Activated CD4-positive, alpha-beta T cell treated with anti-CD3 and anti-CD28 coated beads for 1 hour (primary cell): ENCODE measurements around the gene KCNH6.

ENCODE experiments used
- DNase-seq: peaks from one replicate; pipeline ENCODE4 v3.0.0-alpha.2; 2020

The KCNH6 gene, protein sequence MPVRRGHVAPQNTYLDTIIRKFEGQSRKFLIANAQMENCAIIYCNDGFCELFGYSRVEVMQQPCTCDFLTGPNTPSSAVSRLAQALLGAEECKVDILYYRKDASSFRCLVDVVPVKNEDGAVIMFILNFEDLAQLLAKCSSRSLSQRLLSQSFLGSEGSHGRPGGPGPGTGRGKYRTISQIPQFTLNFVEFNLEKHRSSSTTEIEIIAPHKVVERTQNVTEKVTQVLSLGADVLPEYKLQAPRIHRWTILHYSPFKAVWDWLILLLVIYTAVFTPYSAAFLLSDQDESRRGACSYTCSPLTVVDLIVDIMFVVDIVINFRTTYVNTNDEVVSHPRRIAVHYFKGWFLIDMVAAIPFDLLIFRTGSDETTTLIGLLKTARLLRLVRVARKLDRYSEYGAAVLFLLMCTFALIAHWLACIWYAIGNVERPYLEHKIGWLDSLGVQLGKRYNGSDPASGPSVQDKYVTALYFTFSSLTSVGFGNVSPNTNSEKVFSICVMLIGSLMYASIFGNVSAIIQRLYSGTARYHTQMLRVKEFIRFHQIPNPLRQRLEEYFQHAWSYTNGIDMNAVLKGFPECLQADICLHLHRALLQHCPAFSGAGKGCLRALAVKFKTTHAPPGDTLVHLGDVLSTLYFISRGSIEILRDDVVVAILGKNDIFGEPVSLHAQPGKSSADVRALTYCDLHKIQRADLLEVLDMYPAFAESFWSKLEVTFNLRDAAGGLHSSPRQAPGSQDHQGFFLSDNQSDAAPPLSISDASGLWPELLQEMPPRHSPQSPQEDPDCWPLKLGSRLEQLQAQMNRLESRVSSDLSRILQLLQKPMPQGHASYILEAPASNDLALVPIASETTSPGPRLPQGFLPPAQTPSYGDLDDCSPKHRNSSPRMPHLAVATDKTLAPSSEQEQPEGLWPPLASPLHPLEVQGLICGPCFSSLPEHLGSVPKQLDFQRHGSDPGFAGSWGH

GRCh38 chr17:63523253-63523855, at the start of gene KCNH6:
KCNH6 (plus strand) TSS chr17:63523358; CDS start chr17:63523414, 56 bp downstream.
- no peak for DNase-seq

DNA sequence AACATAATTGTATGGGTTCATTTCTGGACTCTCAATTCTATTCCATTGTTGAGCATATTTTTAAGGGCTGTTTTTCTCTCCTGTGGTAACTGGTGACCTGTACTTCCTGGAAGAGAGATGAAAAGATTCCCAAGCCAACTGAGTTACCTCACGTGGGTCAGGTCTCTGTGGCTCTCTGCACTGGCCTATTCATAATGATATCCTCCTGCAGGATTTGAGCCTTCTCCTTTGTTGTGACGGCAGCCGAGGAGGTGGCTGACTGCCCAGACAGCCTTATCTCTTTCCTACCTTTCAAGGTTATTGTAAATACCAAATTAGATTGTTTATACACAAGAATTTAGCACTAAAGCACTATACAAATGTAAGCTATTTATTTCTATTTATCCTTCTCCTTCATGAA, 49.0 kb upstream of the KCNH6 start:
- no peak for DNase-seq

- DNase-seq, result no peak
These were observed 48.3 kb upstream of the KCNH6 start for GRCh38 chr17:63474586-63475460.

GRCh38 chr17:63475491-63476412, 47.4 kb upstream of the KCNH6 start:
- no peak for DNase-seq

- no peak for DNase-seq
These were observed 46.7 kb upstream of the KCNH6 start for GRCh38 chr17:63476459-63476853.

DNA sequence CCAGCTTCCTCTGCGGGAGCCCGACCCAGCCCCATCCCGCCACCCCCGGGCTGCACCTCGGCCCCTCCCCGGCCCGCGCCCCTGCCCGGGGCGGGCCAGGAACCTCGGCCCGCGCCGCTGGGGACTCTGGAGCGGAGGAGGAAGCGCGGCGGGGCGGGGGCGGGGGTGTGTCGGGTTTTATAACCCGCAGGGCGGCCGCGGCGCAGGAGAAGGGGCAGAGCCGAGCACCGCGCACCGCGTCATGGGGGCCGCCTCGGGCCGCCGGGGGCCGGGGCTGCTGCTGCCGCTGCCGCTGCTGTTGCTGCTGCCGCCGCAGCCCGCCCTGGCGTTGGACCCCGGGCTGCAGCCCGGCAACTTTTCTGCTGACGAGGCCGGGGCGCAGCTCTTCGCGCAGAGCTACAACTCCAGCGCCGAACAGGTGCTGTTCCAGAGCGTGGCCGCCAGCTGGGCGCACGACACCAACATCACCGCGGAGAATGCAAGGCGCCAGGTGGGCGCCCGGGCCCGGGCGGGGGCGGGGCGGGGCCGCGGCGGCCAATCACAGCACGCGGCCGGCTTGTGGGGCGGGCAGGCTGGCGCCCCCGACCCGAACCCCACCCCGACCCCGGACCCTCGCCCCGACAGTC, 46.2 kb upstream of the KCNH6 start, which contains the start of gene ACE:
Gene ACE (plus strand): TSS at position 208 of the 626 bp plus-strand sequence. CDS start 34 bp downstream, at position 242.
- DNase-seq, result no peak

- no peak for DNase-seq
These were observed 45.4 kb upstream of the KCNH6 start for GRCh38 chr17:63477480-63478440.

DNA sequence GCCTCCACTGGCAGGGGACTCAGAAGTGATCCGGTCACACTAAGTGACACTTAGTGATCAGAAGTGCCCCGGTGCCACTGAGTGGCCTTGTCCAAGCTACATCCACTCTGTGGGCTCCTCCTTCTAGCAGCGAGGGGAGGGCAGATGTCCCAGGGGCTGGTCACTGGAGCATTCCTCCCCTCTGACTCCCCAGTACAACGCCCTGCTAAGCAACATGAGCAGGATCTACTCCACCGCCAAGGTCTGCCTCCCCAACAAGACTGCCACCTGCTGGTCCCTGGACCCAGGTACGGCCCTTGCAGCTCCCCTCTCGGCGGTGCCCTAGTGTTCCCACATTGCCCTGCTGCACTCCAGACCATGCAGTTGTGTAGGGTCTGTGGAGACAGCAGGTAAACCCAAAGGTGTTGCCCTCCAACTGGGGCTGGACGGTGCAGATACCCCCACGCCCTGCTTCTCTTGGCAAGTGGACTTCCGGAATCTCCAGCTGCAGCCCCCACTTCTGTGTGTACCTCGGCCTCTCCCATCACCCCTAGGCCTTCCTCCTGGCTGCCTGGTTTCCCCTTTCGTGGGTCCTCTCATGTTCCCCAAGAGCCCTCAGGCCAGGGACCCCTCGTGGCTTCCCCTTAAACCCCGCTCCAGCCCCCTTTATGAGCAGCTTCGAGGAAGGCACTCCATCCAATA, 44.2 kb upstream of the KCNH6 start:
- DNase-seq, result peak; percentile 59

GRCh38 chr17:63479495-63480184, 43.5 kb upstream of the KCNH6 start:
- DNase-seq, result no peak

DNA sequence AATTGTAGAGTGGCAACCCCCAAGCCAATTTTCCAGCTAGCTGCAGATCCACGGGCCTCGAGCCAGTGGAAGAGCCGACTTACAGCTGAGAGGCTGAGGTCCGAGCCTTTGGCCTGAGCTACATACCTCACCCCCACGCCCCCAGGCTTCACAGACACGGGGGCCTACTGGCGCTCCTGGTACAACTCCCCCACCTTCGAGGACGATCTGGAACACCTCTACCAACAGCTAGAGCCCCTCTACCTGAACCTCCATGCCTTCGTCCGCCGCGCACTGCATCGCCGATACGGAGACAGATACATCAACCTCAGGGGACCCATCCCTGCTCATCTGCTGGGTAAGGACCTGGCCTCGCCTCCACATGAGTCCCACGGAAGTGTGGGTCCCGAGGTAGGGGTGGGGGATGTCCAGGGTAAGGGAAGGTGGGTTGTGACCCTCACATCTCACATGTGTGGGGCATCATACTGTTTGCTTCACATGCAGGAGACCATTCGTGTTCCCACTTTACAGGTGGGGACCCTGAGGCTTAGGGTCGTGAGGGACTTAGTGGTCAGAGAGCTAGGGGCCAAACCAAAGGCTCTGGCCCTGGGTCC, 42.9 kb upstream of the KCNH6 start:
- no peak for DNase-seq

GRCh38 chr17:63480826-63481487, 42.2 kb upstream of the KCNH6 start:
- no peak for DNase-seq

DNA sequence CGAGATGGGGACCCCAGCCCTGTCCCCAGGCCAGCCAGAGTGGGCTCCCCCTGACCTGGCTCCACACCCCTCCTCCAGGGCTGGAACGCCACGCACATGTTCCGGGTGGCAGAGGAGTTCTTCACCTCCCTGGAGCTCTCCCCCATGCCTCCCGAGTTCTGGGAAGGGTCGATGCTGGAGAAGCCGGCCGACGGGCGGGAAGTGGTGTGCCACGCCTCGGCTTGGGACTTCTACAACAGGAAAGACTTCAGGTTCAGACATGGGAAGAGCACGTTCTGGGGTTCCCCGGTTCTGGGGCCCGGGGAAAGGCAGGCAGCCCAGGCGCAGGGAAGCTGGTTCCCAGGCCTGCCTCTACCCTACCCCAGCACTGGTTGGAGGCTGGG, 41.7 kb upstream of the KCNH6 start:
- no peak for DNase-seq

- no peak for DNase-seq
These were observed 40.6 kb upstream of the KCNH6 start for GRCh38 chr17:63482509-63482908.

- no peak for DNase-seq
These were observed 40.1 kb upstream of the KCNH6 start for GRCh38 chr17:63483038-63483437.

GRCh38 chr17:63483655-63484575, 39.2 kb upstream of the KCNH6 start:
- no peak for DNase-seq
